Femur (tissue), 1 donor: ENCODE data around the gene TPP2.

Experiments
- DNase-seq: peaks from one replicate; pipeline ENCODE4 v3.0.0-alpha.2; 2017

The TPP2 gene

GRCh38 chr13:102597029-102597961 lies 509 bp downstream of the TPP2 start:
- peak; percentile 52 for DNase-seq

- no peak for DNase-seq
Measured at GRCh38 chr13:102598061-102598460, 1.3 kb downstream of the TPP2 start.

GRCh38 chr13:102599426-102600012 lies 2.7 kb downstream of the TPP2 start:
- DNase-seq: no peak

GRCh38 chr13:102606537-102607309 lies 9.9 kb downstream of the TPP2 start:
- no peak for DNase-seq

GRCh38 chr13:102608974-102609373 lies 12.2 kb downstream of the TPP2 start:
- DNase-seq: no peak

GRCh38 chr13:102609696-102610095 lies 12.9 kb downstream of the TPP2 start:
- DNase-seq: no peak

GRCh38 chr13:102610296-102610895 lies 13.6 kb downstream of the TPP2 start:
- no peak for DNase-seq

- DNase-seq: no peak
Measured at GRCh38 chr13:102617697-102618350, 21.0 kb downstream of the TPP2 start.

- no peak for DNase-seq
Measured at GRCh38 chr13:102620516-102620915, 23.7 kb downstream of the TPP2 start.

- no peak for DNase-seq
Measured at GRCh38 chr13:102626928-102627327, 30.1 kb downstream of the TPP2 start.

- no peak for DNase-seq
Measured at GRCh38 chr13:102628559-102628958, 31.8 kb downstream of the TPP2 start.

GRCh38 chr13:102631198-102631597 lies 34.4 kb downstream of the TPP2 start:
- DNase-seq: no peak

- DNase-seq: no peak
Measured at GRCh38 chr13:102638741-102639140, 42.0 kb downstream of the TPP2 start.

- DNase-seq: no peak
Measured at GRCh38 chr13:102642029-102642428, 45.2 kb downstream of the TPP2 start.

GRCh38 chr13:102642475-102642874 lies 45.7 kb downstream of the TPP2 start:
- DNase-seq: no peak

GRCh38 chr13:102643656-102644055 lies 46.9 kb downstream of the TPP2 start:
- no peak for DNase-seq

GRCh38 chr13:102645701-102646100 lies 48.9 kb downstream of the TPP2 start:
- no peak for DNase-seq

GRCh38 chr13:102648046-102648445 lies 51.3 kb downstream of the TPP2 start:
- no peak for DNase-seq

GRCh38 chr13:102650444-102650843 lies 53.7 kb downstream of the TPP2 start:
- no peak for DNase-seq

GRCh38 chr13:102651392-102651791 lies 54.6 kb downstream of the TPP2 start:
- no peak for DNase-seq

- no peak for DNase-seq
Measured at GRCh38 chr13:102651892-102652291, 55.1 kb downstream of the TPP2 start.

- no peak for DNase-seq
Measured at GRCh38 chr13:102654756-102655155, 58.0 kb downstream of the TPP2 start.

- no peak for DNase-seq
Measured at GRCh38 chr13:102657630-102658029, 60.8 kb downstream of the TPP2 start.
